Stimulated activated CD8-positive, alpha-beta memory T cell treated with anti-CD3 and anti-CD28 coated beads, Interleukin-7, amount 100 ng/mL, for 48 hours (primary cell): Measurements from ENCODE around the gene CALY.
"Not testable (repeated sequence)": the region's sequence is repeated elsewhere in the genome, so short reads cannot be mapped to it uniquely, and the experiment has no call there.

Experiments used
- DNase-seq, 2 donors: peaks; one replicate each; pipeline ENCODE4 v3.0.0-alpha.2; 2020; ENCODE audit warnings: low read depth in 1 of 2; ENCODE audit errors: extremely low read depth in 1 of 2

CALY gene, protein sequence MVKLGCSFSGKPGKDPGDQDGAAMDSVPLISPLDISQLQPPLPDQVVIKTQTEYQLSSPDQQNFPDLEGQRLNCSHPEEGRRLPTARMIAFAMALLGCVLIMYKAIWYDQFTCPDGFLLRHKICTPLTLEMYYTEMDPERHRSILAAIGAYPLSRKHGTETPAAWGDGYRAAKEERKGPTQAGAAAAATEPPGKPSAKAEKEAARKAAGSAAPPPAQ

DNA sequence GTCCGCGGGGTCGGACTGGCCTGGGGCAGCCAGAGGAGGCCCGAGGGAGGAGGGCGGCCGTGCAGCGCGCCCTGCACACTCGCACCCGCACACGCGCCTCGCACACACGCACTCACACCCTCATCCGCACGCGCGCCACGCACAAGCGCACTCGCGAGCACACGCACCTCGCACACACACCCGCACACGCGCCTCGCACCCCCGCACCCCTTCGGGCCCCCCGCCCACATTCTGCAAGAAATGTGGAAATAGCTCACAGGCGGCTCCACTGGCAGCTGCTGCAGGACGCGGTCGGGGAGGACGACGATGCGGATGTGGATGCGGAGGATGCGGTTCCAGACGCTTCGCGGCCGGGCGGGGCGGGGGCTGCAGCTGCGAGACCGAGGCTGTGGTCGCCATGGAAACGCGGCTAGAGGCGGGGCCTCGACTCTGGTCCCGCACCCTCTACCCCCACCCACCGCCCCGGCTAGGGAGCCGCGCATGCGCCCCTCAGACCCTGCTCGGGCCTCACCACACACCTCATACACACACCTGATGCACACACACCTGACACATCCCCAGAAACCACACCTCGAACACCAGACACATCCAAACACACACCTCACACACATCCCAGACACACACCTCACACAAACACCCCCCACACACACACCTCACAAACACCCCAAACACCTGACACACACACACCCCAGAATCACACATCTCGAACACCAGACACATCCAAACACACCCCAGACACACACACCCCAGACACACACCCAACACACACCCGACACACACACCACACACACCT lies at the start of gene CALY:
CALY (minus strand) TSS at position 320 of the 793 bp plus-strand sequence. CDS start 7,907 bp downstream, outside the sequence.
- DNase-seq = no peak

DNA sequence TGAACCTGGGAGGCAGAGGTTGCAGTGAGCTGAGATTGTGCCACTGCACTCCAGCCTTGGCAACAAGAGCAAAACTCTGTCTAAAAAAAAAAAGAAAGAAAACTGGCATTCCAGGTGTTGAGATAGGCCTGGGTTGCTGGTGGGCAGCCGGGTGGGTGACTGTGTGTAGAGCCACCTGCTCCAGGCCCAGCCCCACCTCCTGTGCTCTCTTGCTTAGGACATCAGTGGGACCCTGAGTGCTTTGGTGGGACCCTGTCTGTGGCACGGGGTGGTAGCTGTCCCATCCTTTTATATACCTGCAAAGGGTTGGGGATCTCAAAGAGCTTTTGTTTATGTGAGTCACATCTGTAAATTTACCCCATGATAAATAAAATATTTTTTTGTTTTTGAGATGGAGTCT lies 48.5 kb upstream of the CALY start:
- DNase-seq = no peak

DNA sequence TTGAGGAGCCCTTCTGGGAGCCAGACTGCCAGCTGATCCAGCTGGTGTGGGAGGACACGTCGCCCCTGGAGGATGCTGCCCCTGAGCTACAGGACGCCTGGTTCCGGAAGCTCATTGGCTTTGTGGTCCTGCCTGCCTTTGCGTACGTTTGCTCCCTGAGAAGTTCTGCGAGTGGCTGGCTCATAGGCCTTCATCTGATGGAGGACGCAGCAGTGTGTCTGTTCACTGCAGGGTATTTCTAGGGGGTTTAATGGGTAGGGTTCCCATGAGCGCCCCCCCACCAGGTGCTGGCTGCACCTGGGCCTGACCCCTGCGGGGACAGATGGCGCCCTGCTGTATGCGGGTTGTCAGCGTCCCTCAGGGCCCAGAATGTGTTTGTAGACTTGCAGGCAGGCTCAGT lies 47.4 kb upstream of the CALY start:
- DNase-seq = no peak

DNA sequence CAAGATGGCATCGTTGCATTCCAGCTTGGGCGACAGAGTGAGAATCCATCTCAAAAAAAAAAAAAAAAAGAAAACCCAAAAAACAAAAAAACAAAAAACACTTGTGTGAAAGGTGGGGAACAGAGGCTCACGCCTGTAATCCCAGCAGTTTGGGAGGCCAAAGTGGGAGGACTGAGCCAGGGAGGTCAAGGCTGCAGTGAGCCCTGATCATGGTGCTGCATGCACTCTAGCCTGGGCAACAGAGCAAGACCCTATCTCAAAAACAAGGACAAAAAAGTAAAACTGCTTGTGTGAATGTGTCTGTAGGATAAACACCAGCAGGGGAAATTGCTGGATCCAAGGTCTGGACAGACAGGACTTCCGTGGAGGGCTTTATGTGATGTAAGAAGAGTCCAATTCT lies 46.9 kb upstream of the CALY start:
- DNase-seq = no peak

DNA sequence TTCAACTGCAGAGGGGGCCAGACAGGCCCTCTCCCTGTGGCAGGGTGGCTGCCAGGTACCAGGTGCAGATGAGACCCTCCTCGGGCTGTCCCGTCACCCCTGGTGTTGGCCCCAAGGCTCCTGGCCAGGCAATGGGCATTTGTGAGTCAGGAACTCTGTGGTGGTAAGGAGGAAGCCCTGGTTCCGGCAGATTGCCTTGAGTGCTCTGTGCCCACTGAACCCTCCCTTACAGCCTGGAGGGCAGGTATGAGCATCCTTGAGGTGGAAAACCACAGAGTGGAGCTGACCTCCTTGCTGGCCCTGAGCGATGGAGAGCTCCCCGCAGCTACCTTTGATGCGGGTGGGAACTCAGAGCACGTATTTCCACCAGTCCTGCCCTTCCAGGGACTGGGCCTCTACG lies 44.3 kb upstream of the CALY start:
- DNase-seq = no peak

DNA sequence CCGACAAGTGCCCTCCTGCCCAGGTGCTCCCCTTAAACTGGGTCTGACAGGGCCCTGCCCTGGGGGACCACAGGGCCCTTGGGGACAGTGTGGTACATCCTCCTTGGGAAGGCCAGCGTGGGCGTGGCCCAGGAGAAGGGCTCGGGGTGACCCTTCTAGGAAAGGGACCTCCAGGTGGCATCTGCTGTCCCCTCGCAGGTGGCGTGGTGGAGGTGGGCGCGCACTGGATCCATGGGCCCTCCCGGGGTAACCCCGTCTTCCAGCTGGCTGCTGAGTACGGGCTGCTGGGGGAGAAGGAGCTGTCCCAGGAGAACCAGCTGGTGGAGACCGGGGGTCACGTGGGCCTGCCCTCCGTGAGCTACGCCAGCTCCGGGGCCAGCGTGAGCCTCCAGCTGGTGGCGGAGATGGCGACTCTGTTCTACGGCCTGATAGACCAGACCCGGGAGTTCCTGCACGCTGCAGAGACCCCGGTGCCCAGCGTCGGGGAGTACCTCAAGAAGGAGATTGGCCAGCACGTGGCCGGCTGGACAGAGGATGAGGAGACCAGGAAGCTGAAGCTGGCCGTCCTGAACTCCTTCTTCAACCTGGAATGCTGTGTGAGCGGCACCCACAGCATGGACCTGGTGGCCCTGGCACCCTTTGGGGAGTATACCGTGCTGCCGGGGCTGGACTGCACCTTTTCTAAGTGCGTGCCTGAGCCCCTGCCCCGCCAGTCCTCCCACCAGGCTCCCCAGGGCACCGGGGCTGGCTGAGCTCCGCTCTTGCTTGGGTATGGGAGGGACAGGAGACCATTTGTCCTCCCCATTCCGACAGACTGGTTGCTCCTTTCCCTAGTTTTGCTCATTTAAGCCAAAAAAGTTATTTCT lies 43.3 kb upstream of the CALY start:
- no peak for DNase-seq

DNA sequence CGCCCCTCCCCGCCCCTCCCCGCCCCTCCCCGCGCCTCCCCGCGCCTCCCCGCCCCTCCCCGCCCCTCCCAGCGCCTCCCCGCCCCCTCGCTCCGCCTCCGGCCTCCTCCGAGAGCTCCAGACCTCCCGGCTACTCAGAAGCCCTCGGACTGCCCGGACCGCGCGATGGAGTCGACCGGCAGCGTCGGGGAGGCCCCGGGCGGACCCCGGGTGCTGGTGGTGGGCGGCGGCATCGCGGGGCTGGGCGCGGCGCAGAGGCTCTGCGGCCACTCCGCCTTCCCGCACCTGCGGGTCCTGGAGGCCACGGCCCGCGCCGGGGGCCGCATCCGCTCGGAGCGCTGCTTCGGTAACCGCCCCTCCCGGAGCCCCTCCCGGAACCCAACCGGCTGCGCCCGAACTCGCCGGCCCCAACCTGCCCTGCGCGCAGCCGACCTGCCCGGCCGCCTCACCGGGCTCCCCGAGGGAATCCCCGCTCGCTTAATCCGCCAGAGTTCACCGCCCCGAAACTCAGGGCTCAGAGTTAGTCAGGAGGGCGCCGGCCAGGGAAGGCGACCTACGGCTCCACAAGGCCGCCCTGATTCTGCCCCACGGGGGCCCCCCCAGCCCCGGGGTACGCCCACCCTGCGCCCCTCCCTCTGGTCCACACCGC lies 42.6 kb upstream of the CALY start, which contains the start of gene PAOX:
PAOX (plus strand) TSS at position 111 of the 649 bp plus-strand sequence; CDS start at position 166, 55 bp downstream.
- DNase-seq = no peak

DNA sequence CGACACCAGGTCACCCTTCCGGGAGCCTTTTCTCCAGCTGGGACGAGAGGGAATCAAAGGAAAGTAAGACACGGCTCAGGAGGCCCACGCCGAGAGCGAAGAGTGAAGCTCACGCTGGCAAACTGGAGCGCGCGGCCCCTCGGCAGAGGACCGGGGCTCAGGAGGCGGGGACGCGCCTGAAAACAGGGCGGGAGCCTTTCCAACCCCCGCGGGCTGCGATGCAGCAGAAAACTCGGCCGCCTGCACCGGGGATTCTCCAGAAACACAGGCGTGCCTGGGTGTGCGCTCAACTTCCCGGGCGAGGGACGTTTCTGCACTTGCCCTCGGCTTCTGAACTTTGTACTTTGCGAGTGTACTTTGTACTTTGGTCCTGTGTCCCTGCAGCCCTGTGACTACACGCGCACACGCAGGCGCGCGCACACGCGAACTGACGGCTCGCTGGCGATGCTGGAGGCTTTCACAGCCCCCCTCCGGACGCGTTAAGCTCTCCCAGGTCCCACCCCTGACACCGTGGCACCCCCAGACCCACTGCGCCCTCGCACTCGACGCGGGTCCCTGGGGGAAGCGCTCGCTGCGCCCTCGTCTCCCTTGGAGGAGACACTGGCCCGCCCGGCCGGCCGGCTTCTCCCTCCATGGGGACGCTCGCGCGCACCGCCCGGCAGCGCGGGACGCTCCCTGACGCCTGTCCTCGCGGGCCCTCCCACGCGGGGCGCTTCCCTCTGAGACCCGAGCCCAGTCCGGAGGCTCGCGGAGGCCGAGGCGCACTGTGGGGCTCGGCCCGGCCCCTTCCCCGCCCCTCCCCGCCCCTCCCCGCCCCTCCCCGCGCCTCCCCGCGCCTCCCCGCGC lies 41.8 kb upstream of the CALY start:
- DNase-seq = no peak

DNA sequence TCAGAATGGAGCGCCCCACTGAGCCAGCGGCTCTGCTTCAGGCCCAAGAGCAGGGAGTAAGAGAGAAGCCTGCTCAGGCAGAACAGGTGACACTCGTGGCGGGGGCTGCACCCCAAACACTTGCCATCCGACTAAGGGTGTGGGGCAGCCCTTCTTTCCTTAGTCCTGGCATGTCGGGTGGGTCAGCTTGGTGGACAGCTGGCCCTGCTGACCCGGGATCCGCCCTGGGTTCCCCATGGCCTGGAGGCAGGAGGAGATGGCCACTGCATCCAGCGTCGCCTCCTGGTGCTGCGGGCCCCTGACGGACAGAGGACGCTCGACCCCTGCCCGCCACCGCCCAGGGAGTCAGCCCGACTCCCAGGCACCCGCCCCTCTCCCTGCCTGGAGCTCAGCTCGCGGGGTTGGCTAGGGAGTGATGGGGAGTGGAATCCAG lies 41.1 kb upstream of the CALY start:
- no peak for DNase-seq

DNA sequence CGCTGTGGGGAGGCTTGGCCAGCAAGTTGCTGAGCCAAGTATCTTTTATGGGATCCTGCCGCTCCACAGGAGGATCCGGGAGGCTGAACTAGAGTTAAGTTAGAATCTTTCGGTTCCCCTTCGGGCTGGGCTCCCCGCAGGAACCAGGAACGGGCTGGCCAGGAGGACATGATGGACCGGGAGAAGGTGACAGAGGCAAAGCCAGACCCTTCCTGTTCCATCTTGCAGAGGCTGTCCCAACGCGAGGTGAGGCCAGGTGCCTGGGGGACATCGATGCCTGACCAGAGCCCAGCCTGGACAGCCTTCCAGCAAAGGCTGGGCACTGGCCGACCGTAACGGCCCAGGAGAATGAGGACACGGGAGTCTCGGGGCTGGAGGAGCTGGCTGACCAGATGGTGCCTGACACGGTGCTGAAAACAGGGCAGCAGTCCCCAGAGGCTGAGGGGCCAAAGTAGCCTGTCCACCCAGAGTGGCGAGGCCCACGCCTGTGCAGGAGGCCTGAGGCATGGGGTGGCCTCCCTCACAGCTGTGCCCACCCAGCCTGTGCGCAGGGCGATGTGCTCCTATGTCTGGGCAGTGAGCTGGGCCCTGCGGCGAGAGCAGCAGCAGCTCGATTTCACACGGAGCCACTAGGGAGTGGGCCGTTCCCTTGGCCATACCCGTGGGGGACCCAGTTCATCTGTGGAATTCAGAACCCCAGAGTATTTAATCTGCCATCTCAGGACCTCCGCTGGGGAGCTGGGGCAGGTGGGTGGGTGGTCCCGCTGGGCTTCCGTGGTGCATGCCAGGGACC lies 40.5 kb upstream of the CALY start:
- DNase-seq = no peak

DNA sequence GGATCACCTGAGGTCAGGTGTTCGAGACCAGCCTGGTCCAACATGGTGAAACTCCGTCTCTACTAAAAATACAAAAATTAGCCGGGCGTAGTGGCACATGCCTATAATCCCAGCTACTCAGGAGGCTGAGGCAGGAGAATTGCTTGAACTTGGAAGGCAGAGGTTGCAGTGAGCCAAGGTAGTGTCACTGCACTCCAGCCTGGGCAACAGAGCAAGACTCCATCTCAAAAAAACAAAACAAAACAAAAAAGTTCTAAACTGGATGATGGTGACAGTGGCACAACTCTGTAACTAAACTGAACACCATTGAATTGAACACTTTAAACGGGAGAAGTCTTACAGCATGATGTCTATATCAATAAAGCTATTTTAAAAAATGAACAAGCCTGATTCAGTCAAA lies 39.5 kb upstream of the CALY start:
- not testable (repeated sequence) for DNase-seq

DNA sequence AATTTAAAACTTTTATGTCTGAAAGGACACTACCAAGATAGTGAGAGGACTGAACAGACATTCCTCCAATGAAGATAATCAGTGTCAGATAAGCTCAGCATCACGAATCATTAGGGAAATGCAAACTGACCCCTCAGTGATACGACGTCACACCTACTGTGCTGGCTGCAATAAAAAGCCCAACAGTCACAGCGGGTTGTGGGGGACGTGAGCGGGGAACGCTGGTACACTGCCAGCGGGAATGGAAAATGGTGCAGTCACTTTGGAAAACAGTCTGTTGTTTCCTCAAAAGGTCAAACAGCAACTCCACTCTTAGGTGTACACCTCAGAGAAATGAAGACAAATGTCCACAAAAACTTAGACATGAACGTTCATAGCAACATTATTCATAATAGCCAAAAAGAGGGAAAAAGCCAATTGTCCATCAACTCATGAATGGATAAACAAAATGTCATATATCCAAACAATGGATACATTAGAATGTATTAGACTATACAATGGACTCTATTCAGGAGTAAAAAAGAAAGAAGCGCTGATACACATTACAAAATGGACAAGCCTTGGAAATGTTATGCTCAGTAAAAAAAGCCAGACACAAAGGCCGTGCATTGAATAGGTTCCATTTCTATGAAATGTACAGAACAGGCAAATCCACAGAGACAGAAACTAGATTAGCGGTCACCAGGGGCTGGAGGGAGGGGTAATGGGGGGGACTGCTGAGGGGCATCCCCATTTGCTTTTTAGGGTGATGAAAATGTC lies 38.8 kb upstream of the CALY start:
- no peak for DNase-seq

DNA sequence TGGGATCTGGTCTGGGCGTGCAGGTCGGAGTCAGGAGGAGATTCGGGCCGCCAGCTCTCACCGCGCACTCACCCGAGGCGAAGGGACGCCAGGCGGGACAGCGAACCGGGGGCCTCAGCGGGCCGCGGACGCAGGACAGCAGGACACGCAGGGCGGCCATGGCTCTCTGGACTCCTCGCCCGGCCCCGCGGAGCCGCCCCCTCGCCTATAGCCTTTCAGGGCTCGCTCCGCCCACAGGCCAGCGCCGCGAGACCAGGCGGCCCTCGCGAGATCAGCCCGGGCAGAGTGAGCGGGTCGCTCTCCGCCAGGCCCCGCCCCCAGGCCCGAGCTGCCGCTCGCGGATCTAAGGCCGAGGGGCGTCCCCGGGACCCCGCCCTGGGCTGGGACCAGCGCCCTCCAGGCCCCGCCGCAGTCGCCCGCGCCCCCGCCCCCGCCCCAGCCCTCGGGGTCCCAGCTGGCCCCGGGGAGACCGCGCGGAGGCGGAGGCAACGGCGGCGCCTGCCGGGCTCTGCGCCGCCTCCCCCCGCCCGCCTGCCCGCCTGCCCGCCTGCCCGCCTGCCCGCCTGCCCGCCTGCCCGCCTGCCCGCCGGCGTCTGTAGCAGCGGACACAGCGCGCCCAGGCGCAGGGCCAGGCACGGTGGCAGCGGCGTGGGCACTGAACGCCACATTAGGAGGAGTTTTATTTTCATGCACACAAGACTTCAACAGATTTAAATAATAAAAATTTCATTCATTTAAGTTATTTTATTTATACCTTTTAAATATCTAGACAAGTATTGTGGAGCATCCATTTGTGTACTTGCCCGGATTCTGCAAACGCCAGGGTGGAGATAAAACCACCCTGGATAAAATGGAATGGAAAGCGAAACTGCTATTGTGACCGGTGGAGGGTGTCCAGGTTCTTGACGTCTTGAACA lies 36.7 kb upstream of the CALY start, which contains the start of gene ECHS1:
ECHS1 (minus strand) TSS at position 181 of the 917 bp plus-strand sequence; CDS start at position 160, 21 bp downstream.
- peak; percentile 89 to 92 for DNase-seq

DNA sequence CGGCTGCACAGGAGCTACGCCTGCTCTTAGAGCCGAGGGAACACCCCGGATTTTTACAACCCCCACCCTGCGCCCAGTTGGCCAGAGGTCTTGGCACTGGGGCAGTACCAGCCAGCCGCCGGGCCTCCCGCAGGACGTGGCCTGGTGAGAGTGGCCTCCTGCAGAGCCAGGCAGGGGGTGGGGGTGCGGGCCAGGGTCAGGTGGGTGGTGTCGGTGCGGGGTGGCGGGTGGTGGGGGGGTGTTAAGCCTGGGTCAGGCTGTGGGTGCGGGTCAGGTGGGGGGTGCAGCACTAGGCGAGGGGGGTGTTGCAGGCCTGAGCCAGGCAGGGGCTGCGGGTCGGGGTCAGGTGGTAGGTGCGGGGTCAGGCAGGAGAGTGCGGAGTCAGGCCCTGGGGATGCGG lies 35.8 kb upstream of the CALY start:
- DNase-seq = no peak

DNA sequence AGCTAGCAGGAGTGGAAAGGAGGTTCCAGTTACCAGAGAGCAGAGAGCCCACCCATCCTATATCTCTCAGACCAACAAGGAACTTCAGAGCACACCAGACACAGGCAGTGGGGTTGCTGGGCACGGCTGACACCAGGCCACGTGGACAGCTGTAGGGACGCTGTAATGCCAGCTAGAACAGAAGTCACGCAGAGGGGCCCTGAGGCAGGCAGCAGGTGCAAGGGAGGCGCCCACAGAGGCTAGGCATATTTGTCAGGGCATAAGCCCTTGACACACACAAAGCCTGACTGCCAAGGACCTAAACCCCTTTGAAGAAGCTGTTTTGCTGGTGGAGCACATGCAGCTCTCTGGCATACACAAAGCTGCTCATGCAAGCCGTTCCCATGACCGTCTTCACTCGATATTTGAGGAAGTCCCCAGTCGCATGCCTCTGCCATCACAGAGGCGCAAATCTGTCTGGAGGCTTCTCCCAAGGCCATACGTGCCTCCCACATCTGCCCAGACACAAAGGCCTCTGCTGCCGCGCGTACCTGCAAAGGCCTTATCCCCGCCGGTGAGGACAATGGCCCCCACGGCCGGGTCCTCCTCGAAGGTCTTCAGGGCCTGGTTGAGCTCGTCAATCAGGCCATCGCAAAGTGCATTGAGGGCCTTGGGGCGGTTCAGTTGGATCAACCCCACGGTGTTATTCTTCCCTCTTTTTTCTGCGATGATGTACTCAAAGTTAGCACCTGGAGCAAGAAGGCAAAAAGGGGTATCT lies 33.5 kb upstream of the CALY start:
- no peak for DNase-seq

DNA sequence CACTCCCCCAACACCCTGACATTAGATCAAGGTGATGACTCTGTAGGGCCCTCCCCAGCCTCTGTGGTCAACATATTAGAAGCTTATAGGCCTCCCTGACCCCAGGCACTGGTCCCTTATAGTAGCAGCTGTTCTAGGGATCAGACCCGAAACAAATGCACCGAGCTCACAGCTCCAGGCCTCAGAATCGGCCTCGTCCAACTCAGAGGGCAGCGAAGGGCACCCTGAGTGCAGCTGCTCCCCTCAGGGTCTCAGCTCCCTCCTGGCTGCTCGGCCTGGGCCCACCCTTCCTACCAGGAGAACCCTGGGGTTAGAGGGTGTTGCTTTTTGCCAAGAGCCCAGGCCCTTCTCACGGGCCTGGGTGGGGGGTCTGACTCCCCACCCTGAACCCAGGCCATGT lies 31.5 kb upstream of the CALY start:
- DNase-seq = no peak

DNA sequence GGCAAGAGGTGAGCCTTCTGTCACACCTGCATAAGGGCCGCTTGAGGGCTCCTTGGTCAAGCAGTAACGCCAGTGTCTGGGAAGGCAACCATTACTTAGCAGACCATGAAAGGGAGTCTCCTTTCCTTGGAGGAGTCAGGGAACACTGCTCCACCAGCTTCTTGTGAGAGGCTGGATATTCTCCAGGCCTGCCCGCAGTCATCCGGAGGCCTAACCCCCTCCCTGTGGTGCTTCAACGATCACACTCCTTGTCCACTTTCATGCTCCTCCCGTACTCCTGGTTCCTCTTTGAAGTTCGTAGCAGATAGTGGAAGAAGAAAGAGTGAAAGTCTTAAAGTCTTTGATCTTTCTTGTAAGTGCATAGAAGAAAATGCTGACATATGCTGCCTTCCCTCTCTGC lies 30.8 kb upstream of the CALY start:
- not testable (repeated sequence) for DNase-seq
